NCI-H1048 (cell line): ENCODE measurements around the gene NAB1.
A peak's percentile ranks its signal among the peaks of the same experiment; 100 is the strongest.
"Not testable (repeated sequence)": the region's sequence is repeated elsewhere in the genome, so short reads cannot be mapped to it uniquely, and the experiment has no call there.

Experiments
- DNase-seq: peaks from one replicate; lab custom pipeline; 2025; lab: John Stamatoyannopoulos, UW

Gene NAB1

DNA sequence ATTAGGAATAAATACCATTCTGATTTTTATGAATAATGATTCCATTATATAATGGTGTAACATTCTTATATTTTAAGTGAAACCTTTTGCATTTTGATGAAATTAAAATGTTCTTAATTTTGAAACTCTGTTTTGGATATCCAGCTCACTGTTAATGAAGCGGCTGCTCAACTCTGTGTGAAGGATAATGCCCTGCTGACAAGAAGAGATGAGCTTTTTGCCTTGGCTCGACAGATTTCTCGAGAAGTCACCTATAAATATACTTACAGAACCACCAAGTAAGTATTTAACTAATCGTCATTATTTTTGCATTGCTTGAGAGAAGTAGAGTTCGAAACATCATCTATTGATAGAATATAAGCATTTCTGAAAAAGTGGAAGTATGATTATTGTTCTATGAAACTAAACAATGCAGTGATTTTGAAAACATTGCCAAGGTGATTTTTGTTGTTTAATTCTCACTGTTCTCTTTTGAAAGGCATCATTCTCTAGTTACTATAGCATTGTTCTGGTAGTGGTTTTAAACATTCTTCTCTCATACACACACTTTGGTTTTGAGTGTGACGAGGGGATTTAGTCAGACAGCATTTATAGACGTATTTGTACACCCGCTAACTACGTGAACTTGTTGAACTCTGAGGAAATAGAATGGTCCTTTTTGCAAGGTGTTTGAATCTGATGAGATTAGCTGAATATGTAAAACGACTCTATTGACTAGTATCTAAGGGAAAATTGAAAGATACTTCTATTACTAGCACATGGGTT lies 21.5 kb downstream of the NAB1 start:
- no peak for DNase-seq

GRCh38 chr2:190674966-190675650 lies 26.2 kb downstream of the NAB1 start:
- DNase-seq: no peak

- DNase-seq: no peak
Measured at GRCh38 chr2:190677255-190677654, 28.4 kb downstream of the NAB1 start.

DNA sequence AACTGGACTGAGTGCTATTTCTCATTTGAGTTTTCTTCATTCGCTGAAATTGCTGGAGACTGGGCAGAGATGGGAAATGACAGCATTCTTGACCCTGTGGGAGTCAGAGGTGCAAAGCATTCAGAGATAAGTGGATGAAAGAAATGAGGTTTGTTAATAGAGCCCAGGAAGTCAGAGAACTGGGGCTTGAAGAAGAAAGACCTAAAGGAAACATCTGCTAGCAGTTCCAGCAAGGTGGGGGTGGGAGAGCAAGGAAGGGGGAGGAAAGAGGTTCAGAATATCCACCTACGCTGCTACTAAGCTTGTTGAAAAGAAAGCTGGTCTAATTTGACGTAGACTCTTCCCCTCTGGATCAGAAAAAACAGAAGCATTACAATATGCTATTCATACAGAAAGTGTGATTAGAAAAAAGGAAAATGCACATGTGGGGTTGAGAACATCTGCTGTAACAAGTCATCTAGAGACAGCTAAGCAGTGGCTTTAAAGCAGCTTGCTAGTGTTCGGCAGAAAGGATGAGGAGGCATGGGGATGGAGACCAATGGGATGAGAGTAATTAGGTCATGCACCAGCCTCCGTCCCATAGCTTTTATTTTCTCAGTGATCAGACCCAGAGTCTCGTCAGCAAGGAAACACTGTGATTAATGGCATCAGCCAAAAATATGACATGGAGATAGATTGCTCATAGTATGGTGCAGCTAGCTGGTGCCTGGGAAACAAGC lies 29.7 kb downstream of the NAB1 start:
- no peak for DNase-seq

DNA sequence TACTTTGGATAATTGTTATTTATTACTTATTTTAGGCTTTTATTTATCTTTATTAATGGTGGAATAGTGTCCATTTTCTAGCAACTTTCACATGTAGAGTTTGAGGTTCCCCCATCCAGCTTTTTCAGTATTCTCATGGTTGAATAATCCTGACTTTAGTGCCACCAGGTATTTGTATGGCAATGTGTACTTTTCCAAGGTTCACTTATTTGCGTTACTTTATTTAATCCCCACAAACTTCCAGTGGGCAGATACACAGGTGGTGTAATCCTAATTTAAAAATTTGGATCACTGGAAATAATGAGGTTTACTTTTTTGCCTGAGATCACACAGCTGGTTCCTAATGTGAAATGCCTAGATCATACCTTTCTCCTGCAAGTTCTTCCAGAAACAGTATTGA lies 30.5 kb downstream of the NAB1 start:
- DNase-seq: no peak

DNA sequence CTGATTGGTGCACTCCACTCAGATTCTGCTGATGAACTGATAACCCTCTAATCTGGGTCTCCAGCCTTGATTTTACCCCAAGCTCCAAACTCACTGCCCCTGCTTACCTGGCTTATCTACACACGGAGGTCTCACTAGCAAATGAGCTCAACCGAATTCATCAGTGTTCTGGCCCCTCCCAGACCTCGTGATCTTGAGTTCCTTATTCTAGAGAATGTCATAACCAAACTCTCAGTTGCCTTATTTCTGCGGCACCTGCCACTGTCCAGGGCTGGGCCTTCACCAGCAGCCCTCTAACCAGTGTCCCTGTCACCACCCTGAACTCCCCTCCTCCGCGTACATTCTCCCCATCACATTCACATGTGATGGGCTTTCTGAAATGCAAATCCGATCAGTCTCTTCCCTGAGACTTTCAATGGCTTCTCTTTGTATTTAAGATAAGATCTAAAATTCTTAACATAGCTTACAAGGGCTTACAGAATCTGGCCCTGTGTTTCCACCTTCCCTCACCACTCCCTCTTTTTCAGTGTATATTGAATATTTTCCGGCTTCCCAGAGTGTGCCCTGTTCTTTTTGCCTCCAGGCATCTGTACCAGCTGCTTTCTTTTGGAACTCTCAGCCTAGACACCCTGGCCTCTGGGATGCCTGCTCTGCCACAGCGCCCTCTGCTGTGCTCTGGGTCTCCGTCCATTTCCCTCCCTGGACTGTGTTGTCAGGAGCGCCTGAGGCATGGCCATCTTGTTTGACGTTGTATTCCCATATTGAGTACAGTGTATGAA lies 31.1 kb downstream of the NAB1 start:
- peak; percentile 41 for DNase-seq

GRCh38 chr2:190682168-190682567 lies 33.3 kb downstream of the NAB1 start:
- DNase-seq: no peak

DNA sequence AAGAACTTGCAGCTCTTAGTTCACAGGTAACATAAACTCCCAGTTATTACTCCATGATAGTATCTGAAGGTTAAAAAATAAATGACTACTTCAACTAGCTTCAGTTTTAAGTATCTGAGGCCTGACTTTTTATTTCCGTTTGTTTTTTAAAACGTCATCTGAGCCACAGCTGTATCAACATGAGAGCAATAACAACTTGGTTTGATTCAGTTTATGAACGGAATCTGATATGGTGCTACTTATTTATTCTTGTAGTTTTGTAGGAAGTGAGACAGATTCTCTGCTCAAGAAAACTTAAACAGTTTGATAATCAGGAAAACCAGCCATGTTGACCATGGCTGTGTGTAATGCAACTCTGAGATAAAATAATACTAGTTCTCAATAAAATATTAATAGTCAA lies 34.9 kb downstream of the NAB1 start:
- no peak for DNase-seq

GRCh38 chr2:190684931-190685330 lies 36.0 kb downstream of the NAB1 start:
- no peak for DNase-seq

DNA sequence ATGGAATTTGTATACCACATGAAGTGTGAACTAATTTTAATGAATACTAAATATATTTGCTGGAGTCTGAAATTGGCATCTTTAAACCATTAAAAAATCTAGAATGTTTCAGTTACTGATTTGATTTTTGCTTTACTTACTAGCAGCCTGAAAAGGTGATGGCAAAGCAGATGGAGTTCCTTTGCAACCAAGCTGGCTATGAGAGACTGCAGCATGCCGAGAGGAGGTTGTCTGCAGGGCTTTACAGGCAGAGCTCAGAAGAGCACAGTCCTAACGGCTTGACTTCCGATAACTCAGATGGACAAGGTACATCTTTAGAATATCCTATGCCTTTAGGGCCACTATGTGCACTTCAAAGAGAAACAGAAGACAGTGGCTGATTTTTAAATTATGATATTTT lies 36.5 kb downstream of the NAB1 start:
- no peak for DNase-seq

DNA sequence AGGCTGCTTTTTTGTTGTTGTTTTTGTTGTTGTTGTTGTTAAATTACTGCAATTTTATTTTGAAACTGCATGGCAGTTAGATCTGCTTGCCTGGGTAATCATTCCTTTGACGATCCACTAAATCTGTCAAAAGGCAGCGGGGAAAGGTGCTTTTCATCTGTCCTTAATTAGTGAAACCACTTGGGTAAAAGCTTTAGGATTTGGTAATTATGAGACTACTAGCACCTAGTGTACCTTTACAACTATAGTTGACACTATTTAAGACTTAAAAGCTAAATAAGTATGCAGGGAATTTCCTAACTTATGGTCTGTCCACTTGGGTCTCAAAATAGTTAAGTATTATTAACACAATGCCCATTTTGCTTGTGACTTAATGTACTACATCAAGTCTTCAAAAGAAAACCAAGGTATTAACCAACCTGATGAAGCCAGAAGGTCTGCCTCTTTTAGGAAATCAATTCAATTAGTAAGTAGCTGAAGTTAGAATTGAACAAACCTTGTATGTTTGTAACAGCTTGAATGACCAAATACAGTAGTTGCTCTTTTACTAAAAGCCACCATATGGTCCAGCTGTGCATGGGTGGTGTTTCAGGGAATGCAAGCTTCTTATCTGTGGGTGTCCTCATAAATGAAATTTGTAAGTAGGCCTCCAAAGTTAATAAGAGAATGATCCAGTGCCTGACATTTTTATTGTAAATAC lies 44.8 kb downstream of the NAB1 start:
- no peak for DNase-seq

DNA sequence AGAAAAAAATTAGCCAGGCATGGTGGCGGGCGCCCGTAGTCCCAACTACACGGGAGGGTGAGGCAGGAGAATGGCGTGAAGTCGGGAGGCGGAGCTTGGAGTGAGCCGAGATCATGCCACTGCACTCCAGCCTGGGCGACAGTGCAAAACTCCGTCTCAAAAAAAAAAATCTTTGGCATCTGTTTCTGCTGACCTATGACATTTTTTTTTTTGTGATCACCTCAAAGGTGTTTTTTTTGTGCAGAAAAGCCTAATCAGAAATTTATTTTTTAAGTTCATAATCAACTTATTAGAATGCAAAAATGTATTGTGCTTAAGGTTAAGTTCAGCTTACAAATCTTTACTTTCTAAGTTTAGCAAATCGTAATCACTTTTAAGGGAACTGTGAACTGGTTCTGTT lies 45.6 kb downstream of the NAB1 start:
- DNase-seq: no peak

DNA sequence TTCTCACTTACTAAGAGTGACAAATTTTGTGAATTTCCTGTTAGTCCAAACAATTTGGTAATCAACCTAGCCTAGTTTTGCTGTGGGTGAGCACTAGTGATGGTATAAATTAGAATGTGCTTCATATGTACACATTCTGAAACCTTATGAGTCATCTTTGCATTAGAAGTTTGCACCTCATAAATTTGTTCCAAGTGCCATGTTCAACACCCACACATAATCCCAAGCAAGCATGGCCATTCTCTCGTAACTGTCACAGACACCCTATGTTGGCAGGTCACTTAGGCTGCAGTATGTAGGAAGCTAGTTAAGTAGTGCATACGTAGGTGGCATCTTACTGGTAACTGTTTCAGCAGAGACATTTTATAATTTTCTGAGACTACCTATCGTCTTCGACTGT lies 46.9 kb downstream of the NAB1 start:
- DNase-seq: no peak

DNA sequence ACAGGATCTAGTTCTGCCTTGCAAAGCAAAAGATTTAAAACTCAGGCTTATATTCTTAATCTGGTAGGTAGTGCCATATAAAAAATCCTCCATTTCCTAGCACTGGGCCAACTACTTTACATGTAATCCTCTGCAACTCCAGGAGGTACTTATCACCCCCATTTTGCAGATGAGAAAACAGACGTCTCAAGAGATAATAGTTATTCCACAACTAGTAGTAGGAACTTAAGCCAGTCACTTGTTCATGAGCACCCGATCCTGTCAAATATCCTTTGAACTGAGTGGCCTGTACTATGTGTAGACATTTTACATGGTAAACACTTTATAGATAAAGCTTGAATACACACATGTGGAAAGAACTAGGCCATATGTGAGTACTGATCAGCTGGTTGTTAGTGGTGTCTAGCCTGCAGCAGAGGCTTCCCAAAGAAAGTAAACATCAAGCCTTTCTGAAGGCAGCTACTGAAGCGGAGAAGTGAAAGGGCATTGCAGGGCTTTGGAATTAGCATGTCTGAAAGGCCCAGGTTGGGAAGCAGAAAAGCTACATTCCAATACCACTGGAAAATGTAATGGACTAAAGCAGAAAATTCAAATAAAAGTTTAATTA lies 48.0 kb downstream of the NAB1 start:
- no peak for DNase-seq

DNA sequence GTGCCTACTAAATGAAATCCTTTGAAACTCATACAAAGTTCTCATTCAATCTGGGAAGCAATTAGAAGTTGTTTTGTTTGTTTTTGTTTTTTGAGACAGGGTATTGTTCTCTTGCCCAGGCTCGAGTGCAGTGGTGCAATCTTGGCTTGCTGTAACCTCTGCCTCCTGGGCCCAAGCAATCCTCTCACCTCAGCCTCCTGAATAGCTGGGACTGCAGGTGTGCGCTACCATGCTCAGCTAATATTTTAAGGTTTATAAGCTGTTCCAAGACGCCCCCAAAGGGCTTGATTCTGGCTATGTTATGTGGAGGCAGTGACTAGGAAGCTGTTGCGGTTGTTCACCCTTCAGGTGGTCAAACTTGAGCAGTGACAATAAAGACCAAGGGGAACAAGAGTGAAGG lies 48.5 kb downstream of the NAB1 start:
- no peak for DNase-seq

DNA sequence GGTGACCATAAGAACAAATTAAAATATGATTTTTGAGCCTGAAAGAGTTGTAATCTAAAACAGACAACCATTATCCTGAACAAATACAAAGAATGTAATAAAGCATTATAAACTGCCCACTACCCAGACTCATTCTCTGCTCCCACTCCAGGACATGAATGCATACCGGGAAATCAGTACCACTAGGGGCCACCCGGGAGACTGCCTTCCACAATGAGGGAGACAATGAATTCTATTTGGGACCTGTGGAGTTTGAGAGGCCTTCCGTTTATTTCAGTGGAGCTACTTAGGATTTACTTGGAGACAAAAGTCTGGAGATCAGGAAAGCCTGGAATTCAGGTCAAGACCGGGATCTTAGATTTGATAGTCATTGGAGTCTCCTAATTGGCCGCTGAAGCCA lies 50.0 kb downstream of the NAB1 start:
- DNase-seq: no peak

DNA sequence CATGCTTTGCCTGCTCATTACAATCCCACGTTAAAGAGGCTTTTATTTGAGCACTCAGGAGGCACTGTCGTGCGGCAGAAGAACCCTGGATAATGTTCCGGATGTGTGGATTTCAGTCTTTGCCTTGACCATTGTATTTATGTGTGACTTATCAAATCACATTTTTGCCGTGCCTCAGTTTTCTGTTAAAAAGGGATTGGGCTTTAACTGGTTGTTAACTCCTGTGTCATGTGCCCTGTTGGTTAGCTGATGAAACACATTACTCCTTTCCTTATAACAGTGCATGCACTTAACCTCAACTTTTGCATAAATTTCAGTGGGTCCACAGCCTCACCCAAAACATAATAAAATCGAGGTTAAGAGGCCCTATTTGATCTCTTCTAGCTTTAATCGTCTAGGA lies 52.7 kb downstream of the NAB1 start:
- DNase-seq: no peak

DNA sequence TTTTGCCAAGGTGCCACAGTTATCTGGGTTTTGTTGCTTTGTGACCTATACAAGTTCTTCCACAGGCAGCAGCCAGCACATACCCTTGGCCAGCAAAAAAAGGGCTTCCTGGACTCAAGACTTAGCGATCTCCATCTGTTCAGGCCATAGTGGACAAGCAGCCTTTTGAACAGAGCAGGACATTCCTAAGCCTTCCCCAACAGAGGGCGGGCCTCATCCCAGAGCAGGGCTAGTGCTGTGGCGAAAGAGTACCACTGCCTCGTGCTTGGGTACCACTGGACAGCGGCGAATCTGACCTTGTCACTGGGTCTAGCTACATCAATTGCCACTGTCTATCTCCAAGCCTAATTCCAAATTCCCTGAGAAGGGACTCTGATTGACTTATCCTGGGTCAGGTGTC lies 56.4 kb downstream of the NAB1 start:
- no peak for DNase-seq

GRCh38 chr2:190707726-190708125 lies 58.8 kb downstream of the NAB1 start:
- no peak for DNase-seq

DNA sequence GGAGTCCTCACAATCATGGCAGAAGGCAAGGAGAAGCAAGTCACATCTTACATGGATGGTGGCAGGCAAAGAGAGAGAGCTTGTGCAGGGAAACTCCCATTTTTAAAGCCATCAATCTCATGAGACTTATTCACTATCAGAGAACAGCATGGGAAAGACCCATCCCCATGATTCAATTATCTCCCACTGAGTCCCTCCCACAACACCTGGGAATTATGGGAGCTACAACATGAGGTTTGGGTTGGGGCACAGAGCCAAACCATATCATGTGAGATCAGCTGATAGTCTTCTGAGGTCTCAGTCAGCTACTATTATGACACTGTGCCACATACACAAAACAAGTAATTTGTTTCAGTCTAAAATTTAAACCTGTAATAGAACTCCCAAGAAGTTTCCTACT lies 59.8 kb downstream of the NAB1 start:
- DNase-seq: not testable (repeated sequence)

- DNase-seq: no peak
Measured at GRCh38 chr2:190711069-190711468, 62.2 kb downstream of the NAB1 start.
